Renal pelvis (tissue), 12 donors: Measurements from ENCODE around the gene ZCCHC4. TPM values are rescaled to one million over a fixed set of nuclear protein-coding genes. Genes with fewer than 3 reads are reported as not detected.
A peak's percentile ranks its signal among the peaks of the same experiment; 100 is the strongest.

Experiments
- DNase-seq: peaks from one replicate; pipeline ENCODE4 v3.0.0-alpha.2; 2013
- long read RNA-seq, 16 experiments: transcript quantifications; one replicate each; lab custom pipeline, GENCODE V29; 2026
- polyA plus RNA-seq, 3 donors: library from polyadenylated mRNA; unstranded; fragments of 120-200 nt; gene quantifications; one replicate each; pipeline ENCODE4 v1.2.1, GENCODE V29; 2013; ENCODE audit not compliant: insufficient read length in 3 of 3

The ZCCHC4 gene, protein sequence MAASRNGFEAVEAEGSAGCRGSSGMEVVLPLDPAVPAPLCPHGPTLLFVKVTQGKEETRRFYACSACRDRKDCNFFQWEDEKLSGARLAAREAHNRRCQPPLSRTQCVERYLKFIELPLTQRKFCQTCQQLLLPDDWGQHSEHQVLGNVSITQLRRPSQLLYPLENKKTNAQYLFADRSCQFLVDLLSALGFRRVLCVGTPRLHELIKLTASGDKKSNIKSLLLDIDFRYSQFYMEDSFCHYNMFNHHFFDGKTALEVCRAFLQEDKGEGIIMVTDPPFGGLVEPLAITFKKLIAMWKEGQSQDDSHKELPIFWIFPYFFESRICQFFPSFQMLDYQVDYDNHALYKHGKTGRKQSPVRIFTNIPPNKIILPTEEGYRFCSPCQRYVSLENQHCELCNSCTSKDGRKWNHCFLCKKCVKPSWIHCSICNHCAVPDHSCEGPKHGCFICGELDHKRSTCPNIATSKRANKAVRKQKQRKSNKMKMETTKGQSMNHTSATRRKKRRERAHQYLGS
- polyA plus RNA-seq: 10 to 100 TPM; 10.5 to 16.1 (median 13.8) TPM
- long read RNA-seq, donor 1, partial matches to known transcripts: 0 of 3 reads
- long read RNA-seq, donor 1, other reads (novel, unspliced or antisense): 0 of 3 reads
- long read RNA-seq, donor 2, partial matches to known transcripts: 0 of 2 reads
- long read RNA-seq, donor 2, other reads (novel, unspliced or antisense): 0 of 2 reads
- long read RNA-seq, donor 3, partial matches to known transcripts: 0 of 3 reads
- long read RNA-seq, donor 3, other reads (novel, unspliced or antisense): 0 of 3 reads
- long read RNA-seq, donor 4, partial matches to known transcripts: 0 of 3 reads
- long read RNA-seq, donor 4, other reads (novel, unspliced or antisense): 0 of 3 reads
- long read RNA-seq, donor 5, partial matches to known transcripts: 0 of 2 reads
- long read RNA-seq, donor 5, other reads (novel, unspliced or antisense): 0 of 2 reads
- long read RNA-seq, donor 6, partial matches to known transcripts: 0 of 2 reads
- long read RNA-seq, donor 6, other reads (novel, unspliced or antisense): 0 of 2 reads
- long read RNA-seq, donor 7, partial matches to known transcripts: 0 of 4 reads
- long read RNA-seq, donor 7, other reads (novel, unspliced or antisense): 0 of 4 reads
- long read RNA-seq, donor 8, partial matches to known transcripts: 0 of 2 reads
- long read RNA-seq, donor 8, other reads (novel, unspliced or antisense): 0 of 2 reads
- long read RNA-seq, donor 9, partial matches to known transcripts: 0 of 2 reads
- long read RNA-seq, donor 9, other reads (novel, unspliced or antisense): 0 of 2 reads
- long read RNA-seq, donor 10, partial matches to known transcripts: 0 of 1 reads
- long read RNA-seq, donor 10, other reads (novel, unspliced or antisense): 0 of 1 reads
- long read RNA-seq, donor 11, transcript ZCCHC4-201 (13 exons, 2,785 nt): major isoform, 5 of 5 reads
- long read RNA-seq, donor 11, partial matches to known transcripts: 0 of 5 reads
- long read RNA-seq, donor 11, other reads (novel, unspliced or antisense): 0 of 5 reads
- long read RNA-seq, donor 12, transcript ZCCHC4-201 (13 exons, 2,785 nt): major isoform, 7 of 7 reads
- long read RNA-seq, donor 12, partial matches to known transcripts: 0 of 7 reads
- long read RNA-seq, donor 12, other reads (novel, unspliced or antisense): 0 of 7 reads
- long read RNA-seq, donor 13, partial matches to known transcripts: 0 of 2 reads
- long read RNA-seq, donor 13, other reads (novel, unspliced or antisense): 0 of 2 reads
- long read RNA-seq, donor 14, partial matches to known transcripts: 0 of 1 reads
- long read RNA-seq, donor 14, other reads (novel, unspliced or antisense): 0 of 1 reads
- long read RNA-seq, donor 15, partial matches to known transcripts: 0 of 1 reads
- long read RNA-seq, donor 15, other reads (novel, unspliced or antisense): 0 of 1 reads
- long read RNA-seq, donor 16, partial matches to known transcripts: 0 of 2 reads
- long read RNA-seq, donor 16, other reads (novel, unspliced or antisense): 0 of 2 reads

DNA sequence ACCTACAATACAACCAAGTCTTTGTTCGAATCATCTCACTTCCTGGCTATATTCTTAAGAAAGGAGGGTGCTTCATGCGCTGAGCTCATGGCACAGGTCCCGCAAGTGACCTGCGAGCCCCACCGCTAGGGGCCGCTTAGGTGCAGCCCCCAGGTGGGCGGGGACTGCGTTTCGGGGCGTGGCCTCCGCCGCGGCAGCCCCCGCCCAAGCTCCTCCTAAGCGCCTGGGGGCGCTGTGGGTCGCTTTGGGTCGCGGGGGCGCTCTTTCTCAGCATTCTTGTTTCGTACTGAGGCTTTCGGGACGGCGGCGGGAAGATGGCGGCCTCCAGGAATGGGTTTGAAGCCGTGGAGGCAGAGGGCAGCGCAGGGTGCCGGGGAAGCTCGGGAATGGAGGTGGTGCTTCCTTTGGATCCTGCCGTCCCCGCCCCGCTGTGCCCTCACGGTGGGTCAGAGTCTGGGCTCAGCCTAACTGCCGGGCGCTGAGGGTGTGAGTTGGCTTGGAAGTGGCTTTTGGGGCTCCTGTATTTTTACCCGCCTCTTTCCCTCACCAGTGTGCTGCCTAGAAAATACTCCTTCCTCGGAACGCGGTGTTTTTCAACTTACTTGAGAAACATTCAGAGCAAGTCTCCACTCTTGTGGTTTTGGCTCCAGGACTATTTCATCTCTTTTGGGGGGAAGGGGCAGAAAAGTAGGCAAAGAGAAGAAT, at the start of gene ZCCHC4:
Gene ZCCHC4 (plus strand): TSS at position 279 of the 705 bp plus-strand sequence. CDS start 36 bp downstream, at position 315.
- peak; percentile 90 for DNase-seq

GRCh38 chr4:25271866-25272265, 40.7 kb upstream of the ZCCHC4 start:
- no peak for DNase-seq

DNA sequence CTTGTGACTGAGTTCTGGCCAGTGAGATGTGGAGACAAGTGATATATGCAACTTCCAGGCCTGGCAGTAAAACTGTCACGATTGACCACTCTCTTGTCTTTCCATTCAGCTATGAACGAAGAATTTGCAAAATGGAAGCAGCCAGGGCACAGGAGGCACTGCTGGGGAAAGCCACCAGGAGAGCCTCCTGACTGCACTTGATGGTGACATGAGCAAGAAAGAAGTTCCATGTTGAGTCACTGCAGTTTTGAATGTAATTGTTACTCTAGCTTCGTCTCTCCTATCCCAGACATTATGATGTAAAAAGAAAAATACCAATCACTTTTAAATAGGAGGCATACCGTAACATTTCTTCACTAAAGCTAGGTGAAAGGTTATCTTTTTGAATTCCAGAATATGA, 32.4 kb upstream of the ZCCHC4 start:
- no peak for DNase-seq

DNA sequence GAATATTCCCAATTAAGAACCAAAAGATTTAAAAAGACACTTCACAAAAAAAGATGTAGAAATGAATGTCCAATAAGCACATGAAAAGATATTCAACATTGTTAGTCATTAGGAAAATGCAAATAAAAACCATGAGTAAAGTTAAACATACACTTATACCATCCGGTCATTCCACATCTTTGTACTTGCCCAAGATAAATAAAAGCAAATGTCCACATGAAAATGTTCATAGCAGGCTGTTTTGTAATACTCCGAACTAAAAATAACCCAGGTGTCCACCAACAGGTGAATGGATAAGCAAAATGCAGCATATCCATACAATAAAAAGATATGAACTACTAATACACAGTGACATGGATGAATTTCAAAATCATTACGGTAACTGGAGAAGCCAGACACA, 28.6 kb upstream of the ZCCHC4 start:
- DNase-seq: no peak

DNA sequence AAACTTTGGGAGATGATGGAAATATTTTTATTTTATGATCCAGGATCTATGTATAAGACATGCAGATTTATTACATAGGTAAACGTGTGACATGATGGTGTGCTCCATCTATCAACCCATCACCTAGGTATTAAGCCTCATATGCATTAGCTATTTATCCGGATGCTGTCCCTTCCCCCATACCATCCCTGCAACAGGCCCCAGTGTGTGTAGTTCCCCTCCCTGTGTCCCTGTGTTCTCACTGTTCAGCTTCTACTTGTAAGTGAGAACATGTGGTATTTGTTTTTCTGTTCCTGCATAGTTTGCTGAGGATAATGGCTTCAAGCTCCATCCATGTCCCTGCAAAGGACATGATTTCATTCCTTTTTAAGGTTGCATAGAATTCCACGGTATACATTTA, 28.1 kb upstream of the ZCCHC4 start:
- no peak for DNase-seq

DNA sequence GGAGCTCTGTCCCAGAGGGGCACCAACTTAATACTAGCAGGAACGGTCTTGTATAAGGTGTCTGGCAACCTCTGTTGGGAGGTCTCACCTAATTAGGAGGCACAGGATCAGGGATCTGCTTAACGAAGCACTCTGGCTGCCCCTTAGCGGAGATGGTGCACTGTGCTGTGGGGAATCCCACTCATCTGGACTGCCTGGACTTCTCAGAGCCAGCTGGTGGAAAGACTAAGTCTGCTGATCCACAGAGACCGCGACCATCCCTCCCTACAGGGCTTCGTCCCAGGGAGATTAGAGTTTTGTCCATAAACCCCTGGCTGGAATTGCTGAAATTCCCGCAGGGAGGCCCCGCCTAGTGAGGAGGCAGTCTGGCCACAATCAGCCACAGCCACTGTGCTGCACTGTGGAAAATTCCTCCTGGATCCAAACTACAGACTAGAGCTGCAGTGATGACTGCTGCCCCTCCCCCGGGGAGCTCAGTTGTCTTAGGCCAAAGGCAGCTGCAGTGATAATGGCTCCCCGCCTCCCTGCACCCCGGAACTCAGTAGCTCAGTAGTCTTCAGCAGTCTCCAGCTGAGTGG, 22.0 kb upstream of the ZCCHC4 start:
- no peak for DNase-seq

GRCh38 chr4:25291158-25291733, 21.3 kb upstream of the ZCCHC4 start:
- no peak for DNase-seq

- no peak for DNase-seq
These were observed 14.9 kb upstream of the ZCCHC4 start for GRCh38 chr4:25297528-25298242.

- peak; percentile 29 for DNase-seq
These were observed 12.9 kb upstream of the ZCCHC4 start for GRCh38 chr4:25299476-25300203.

- DNase-seq: no peak
These were observed 11.1 kb upstream of the ZCCHC4 start for GRCh38 chr4:25301471-25301870.

GRCh38 chr4:25302626-25303025, 9.9 kb upstream of the ZCCHC4 start:
- DNase-seq: no peak

GRCh38 chr4:25303578-25303977, 9.0 kb upstream of the ZCCHC4 start:
- no peak for DNase-seq

- no peak for DNase-seq
These were observed 6.0 kb upstream of the ZCCHC4 start for GRCh38 chr4:25306518-25307057.

DNA sequence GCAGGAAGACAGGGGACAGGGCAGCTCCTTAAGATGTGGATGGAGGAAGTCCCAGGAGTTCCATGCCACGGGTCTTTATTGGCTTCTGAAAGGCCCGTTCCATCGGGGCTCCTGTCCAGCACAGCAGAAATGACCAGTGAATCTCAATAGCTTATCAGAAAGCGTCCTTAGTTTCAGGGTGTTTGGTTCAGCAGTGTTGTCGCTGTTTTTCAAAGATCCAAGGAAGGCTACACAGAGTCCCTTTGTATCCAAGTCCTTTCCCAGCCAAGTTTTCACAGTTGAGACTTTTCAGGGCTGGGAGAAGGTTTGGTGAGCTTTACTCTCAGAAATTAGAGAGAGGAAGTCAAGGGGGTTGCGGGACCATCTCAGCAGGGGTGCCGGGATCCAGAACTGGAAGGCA, 5.0 kb upstream of the ZCCHC4 start:
- no peak for DNase-seq

DNA sequence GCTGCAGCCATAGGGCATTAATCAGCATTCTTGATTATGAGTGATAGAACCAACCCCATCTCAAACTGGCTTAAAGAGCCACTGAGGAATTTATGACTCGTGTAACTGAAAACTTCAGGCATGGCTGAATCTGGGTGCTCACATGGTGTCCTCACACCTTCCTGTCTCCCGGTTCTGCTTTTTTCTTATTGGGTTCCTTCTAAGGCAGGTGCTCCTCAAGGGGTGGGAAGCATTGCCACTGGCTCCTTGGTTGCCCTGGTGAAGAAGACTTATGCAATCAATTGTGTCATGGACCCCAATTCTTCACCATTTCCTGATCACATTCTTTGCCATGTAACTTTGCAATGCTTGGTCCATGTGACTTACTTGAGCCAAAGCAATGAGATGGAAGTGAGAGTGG, 4.3 kb upstream of the ZCCHC4 start:
- no peak for DNase-seq

- DNase-seq: no peak
These were observed 3.8 kb upstream of the ZCCHC4 start for GRCh38 chr4:25308761-25309160.
